Measurements from ENCODE around the gene TSEN2. TPM values are rescaled to one million over a fixed set of nuclear protein-coding genes. Genes with fewer than 3 reads are reported as not detected.

Gene TSEN2
- total RNA-seq, 4 donors from 2014 or later = 17.0 to 38.3 (median 21.9) TPM

GRCh38 chr3:12440927-12441714, 43.2 kb upstream of the TSEN2 start:
- no peak for DNase-seq (ENCODE audit: low spot score)
- no peak for TF ChIP-seq CTCF (IDR thresholded peaks at IDR 0.05)
- ATAC-seq (ENCODE audit: low FRiP score) = no peak

GRCh38 chr3:12442654-12443501, 41.4 kb upstream of the TSEN2 start:
- DNase-seq (ENCODE audit: low spot score) = no peak
- no peak for ATAC-seq (ENCODE audit: low FRiP score)
- TF ChIP-seq CTCF (IDR thresholded peaks at IDR 0.05) = no peak

- TF ChIP-seq CTCF (IDR thresholded peaks at IDR 0.05) = no peak
- no peak for ATAC-seq (ENCODE audit: low FRiP score)
- DNase-seq (ENCODE audit: low spot score) = no peak
Measured at GRCh38 chr3:12443781-12444522, 40.3 kb upstream of the TSEN2 start.

GRCh38 chr3:12444582-12445471, 39.5 kb upstream of the TSEN2 start:
- ATAC-seq (ENCODE audit: low FRiP score) = no peak
- no peak for TF ChIP-seq CTCF (IDR thresholded peaks at IDR 0.05)
- DNase-seq (ENCODE audit: low spot score) = no peak

GRCh38 chr3:12445523-12446240, 38.6 kb upstream of the TSEN2 start:
- no peak for TF ChIP-seq CTCF (IDR thresholded peaks at IDR 0.05)
- ATAC-seq (ENCODE audit: low FRiP score) (no peak), DNase-seq (ENCODE audit: low spot score) (no peak)

Measured in omental fat pad (tissue), 4 donors.